GM03348 (cell line): Measurements from ENCODE around the gene TMEM98.
A peak's percentile ranks its signal among the peaks of the same experiment; 100 is the strongest.
"Not testable (repeated sequence)": the region's sequence is repeated elsewhere in the genome, so short reads cannot be mapped to it uniquely, and the experiment has no call there.

ENCODE experiments used
- DNase-seq: peaks from one replicate; pipeline ENCODE4 v3.0.0; 2012; ENCODE audit warnings: low spot score

Gene TMEM98

GRCh38 chr17:32943647-32944191 lies 15.8 kb downstream of the TMEM98 start:
- DNase-seq, result peak; percentile 87

DNA sequence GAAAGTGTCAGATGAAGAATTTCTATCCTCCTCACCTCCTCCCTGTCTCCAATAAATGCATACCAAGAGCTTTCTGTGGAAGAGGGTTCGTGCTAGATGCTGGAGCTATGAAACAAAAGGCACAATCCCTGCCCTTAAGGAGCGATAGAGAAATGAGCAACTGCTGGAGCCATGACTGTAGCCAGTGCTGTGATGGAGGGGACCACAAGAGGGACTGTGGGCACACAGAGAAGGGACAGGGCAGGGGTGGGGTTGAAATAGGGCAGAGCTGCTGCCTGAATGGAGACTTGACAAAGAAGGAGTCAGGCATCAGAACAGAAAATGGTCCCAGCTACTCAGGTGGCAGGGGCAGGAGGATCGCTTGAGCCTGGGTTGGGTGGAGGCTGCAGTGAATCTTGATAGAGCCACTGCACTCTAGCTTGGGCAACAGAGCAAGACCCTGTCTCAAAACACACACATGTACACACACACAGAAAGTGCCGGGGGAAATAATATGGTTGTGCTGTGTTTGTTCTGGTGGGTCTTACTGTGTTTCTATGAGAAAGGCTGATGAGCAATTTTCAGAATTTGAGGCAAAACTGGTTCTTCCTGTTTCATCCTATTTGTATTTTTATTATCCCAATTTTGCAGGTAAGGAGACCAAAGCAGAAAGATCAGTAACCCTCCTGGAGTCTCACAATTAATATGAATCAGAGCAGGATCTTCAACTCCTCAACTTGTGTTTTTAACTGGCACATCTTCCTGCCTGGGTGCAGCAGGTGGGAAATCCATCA lies 16.5 kb downstream of the TMEM98 start:
- no peak for DNase-seq

- no peak for DNase-seq
These were observed 18.6 kb downstream of the TMEM98 start for GRCh38 chr17:32946375-32947135.

DNA sequence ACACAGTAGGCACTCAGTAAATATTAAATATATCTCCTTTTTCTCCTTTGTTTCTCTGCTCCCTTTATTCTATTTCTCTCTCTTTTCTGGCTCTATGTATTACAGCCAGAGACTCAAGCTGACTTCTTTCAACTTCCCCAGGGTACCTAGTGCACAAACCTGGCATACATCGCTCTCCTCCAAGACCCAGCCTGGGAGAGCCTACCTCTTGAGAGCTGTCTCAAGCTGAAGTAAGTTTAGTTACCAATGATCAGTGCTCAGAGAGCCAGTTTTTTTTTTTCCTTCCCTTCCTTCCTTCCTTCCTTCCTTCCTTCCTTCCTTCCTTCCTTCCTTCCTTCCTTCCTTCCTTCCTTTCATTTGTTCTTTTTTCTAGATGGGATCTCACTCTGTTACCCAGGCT lies 19.8 kb downstream of the TMEM98 start:
- DNase-seq, result no peak

- DNase-seq, result no peak
These were observed 21.2 kb downstream of the TMEM98 start for GRCh38 chr17:32949181-32949580.

- DNase-seq, result not testable (repeated sequence)
These were observed 24.5 kb downstream of the TMEM98 start for GRCh38 chr17:32952491-32952890.

DNA sequence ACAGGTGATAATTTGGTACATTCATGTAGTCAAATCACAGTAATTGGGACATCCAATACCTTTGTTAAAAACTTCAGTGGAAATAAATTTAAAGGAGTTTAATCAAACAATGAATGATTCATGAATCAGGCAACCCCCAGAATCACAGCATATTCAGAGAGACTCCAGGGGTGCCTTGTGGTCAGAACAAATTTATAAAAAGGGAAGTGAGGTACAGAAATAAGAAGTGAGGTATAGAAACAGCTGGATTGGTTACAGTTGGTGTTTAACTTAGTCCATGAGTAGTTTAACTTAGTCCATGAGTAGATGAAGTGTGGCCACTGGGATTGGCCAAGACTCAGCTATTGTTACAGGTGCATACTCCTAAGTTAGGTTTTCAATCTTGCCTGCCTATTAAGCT lies 25.1 kb downstream of the TMEM98 start:
- DNase-seq, result no peak

DNA sequence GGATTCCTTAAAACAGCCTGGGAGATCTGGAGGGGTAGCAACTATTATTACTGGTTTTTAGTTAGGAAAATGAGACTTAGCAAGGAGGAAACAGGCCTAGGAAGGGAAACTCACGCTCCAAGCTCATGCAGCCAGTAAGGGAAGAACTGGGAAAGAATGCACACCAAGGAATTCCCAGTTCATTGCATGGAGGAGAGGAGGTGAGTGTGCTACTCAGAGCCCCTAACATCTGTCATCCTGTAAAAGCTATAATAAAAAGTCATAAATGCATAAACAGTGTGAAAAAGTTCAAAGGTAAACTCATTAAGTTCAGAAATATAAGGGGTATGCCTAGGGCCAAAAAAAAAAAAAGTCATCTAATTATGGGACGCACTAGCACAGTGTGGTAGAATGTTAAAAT lies 25.9 kb downstream of the TMEM98 start:
- DNase-seq, result no peak

DNA sequence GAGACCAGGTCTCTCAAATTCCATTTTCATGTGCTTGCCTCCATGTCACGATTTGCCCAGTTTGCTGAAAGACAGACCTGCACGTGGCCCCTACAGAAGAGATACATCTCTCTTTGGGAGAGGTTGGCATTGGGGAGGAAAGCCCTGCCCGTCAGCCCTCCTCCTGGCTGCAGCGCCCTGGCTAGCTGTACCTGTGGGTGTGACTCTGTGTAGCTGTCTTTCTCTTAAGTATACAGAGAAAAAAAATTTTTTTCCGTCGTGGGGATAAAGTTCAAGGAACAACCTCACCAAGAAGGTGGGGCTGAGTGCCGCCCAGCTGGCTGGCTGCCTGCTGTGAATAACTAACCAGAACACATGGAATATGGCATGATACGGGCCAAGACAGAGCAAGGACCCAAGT lies 26.5 kb downstream of the TMEM98 start:
- DNase-seq, result no peak

DNA sequence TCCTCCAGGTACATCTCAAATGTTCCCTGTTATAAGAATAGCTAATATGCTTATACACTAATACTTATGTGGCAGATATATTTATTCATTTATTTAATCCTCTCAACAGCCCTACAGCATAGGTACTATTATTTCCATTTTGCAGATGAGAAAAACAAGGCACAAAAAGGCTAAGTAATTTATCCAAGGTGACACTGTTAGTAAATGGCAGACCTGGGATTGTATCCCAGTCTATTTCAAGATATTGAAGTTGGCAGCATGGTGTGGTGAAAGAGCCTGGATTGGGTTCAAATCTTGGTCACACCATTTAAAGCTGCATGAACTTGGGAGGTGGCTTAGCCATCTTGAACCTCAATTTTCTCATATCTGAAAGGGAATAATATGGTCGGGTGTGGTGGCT lies 27.2 kb downstream of the TMEM98 start:
- DNase-seq, result no peak

DNA sequence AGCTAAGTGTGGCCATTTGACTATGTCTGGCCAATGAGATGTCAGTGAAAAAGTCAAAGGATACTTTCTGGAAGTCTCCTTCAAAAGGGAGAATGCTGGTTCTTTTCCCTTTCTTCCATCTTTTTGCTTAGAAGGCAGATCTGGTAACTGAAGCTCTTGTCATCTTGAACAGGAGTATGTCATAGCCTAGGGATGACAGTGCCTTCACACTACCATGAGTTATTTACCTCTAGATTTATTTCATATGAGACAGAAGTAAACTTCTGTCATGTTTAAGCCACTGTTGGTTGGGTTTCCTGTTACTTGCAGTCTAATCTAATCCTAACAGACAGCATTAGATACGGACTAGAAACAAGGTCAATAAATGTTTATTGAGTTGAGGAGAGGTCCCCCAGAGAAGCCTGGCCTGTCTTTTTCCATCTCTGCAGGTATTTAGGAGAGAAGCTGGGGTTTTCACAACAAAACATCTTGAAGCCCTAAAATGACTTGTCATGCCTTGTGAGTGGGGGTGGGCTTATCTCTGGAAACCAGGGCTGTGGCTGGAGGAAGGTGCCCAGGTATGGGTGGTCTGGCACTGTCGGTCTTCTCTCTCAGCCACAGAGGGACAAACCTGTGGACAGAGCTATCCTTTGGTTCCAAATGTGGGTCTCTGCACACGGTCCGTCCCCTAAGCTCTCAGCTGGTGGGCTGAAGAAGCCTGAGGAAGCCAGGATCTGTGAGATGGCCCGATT lies 28.5 kb downstream of the TMEM98 start:
- DNase-seq, result no peak

GRCh38 chr17:32958418-32958817 lies 30.5 kb downstream of the TMEM98 start:
- DNase-seq, result peak; percentile 64

DNA sequence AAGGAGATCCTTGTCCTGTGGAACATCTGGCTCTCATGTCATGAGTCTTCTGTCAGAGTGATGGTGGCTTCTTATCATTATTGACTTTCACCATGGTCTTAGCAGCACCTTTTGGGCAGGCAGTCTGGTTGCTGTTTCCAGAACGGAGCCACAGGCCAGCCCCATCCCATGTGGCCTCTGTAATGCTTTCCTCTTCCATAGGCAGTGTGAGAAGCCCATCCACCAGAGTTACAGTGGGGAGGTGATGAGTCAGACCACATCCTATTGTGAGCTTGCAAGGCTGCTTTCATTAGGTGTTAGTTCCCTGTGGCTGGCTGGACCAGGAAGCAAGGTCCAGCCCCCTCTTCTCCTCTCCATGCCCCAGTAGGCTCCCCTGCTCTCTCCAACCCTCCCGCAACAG lies 32.9 kb downstream of the TMEM98 start:
- DNase-seq, result no peak

- DNase-seq, result no peak
These were observed 34.4 kb downstream of the TMEM98 start for GRCh38 chr17:32962320-32962711.

DNA sequence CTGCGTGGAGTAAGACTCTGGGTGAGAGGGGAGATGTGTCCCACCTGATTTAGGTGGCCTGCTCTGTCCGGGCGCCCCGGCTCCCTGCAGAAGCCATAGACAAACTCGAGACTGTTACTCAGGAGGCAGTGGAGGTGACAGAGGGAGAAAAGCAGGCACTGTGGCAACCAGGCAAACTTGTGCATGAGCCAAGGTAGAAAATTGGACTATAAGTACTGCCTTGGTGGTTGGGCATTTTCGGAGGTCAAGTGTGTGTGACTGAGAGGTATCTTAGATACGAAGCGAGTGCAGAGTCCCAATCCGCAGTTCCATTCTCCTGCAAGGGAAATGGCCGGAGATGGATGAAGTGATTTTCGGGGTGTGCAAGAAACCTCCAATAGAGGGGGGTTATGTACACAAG lies 36.6 kb downstream of the TMEM98 start:
- no peak for DNase-seq

DNA sequence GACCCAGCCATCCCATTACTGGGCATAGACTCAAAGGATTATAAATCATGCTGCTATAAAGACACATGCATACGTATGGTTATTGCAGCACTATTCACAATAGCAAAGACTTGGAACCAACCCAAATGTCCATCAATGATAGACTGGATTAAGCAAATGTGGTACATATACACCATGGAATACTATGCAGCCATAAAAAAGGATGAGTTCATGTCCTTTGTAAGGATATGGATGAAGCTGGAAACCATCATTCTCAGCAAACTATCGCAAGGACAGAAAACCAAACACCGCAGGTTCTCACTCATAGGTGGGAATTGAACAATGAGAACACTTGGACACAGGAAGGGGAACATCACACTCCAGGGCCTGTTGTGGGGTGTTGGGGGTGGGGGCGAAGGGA lies 41.3 kb downstream of the TMEM98 start:
- DNase-seq, result not testable (repeated sequence)

- DNase-seq, result peak; percentile 41
These were observed 42.3 kb downstream of the TMEM98 start for GRCh38 chr17:32970281-32970680.

DNA sequence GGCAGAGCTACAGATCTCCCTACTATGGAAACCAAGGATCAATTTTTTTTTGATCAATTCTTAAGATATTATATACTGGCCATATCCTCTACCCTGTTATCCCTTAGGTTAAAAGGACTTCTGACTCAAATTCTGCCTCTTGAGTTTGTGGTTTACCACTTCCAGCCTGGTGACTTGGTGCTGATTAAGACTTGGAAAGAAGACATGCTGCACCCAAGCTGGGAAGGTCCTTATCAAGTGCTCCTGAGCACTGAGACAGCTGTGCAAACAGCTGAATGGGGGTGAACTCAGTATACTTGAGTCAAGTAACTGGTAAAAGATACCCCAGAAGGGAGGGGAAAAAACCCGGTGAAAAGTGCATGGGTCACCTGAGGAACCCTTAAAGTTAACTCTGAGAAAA lies 43.2 kb downstream of the TMEM98 start:
- no peak for DNase-seq

- no peak for DNase-seq
These were observed 48.2 kb downstream of the TMEM98 start for GRCh38 chr17:32976131-32976530.

DNA sequence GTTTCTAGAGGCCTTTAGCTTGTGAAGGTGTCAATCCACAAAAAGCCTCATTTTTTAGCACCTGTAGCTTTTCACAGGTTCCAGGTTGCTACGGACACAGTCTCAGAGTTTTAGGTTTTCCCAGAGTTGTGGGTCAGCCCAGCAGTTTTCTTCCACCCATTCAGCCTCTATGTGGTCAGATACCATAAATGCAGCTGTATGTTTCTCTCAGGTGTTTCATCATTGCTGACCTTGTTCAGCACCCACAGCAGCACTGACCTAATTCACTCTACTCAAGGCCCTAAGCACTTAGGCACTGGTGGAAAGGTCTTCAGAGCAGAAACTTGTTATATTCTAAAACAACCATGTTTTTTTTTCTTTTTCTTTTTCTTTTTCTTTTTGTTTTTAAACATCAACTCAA lies 48.7 kb downstream of the TMEM98 start:
- DNase-seq, result no peak

GRCh38 chr17:32980230-32980629 lies 52.3 kb downstream of the TMEM98 start:
- no peak for DNase-seq

GRCh38 chr17:32981611-32982010 lies 53.7 kb downstream of the TMEM98 start:
- not testable (repeated sequence) for DNase-seq
